ENCODE measurements around the gene HNRNPK. TPM values are rescaled to one million over a fixed set of nuclear protein-coding genes. Genes with fewer than 3 reads are reported as not detected.

The HNRNPK gene
- total and polyA plus RNA-seq, 2 of the 13 experiments (the other 11 are each of a cell fraction or from before 2014, with no cell fraction given) = 321 to 712 TPM

GRCh38 chr9:83986765-83987401 is 6.9 kb upstream of the HNRNPK start (continued):
- TF ChIP-seq, protein P1, sequence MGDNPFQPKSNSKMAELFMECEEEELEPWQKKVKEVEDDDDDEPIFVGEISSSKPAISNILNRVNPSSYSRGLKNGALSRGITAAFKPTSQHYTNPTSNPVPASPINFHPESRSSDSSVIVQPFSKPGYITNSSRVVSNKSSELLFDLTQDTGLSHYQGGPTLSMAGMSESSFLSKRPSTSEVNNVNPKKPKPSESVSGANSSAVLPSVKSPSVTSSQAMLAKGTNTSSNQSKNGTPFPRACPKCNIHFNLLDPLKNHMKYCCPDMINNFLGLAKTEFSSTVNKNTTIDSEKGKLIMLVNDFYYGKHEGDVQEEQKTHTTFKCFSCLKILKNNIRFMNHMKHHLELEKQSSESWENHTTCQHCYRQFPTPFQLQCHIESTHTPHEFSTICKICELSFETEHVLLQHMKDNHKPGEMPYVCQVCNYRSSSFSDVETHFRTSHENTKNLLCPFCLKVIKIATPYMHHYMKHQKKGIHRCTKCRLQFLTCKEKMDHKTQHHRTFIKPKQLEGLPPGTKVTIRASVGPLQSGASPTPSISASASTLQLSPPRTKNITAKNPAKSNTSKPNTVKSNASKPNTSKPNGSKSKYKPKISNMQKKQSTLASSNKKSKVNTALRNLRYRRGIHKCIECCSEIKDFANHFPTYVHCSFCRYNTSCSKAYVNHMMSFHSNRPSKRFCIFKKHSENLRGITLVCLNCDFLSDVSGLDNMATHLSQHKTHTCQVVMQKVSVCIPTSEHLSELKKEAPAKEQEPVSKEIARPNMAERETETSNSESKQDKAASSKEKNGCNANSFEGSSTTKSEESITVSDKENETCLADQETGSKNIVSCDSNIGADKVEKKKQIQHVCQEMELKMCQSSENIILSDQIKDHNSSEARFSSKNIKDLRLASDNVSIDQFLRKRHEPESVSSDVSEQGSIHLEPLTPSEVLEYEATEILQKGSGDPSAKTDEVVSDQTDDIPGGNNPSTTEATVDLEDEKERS (CRISPR knock-in tag; IDR thresholded peaks at IDR 0.05) = peak; percentile 87; the same call in 1 of the 2 replicates
- TF ChIP-seq TCF7 (IDR thresholded peaks at IDR 0.05; ENCODE audit: low read depth) = peak; percentile 62
- TF ChIP-seq MIER2 (CRISPR knock-in tag; IDR thresholded peaks at IDR 0.05) = no peak
- TF ChIP-seq BCL3 (CRISPR knock-in tag; IDR thresholded peaks at IDR 0.05) = 0 out of 2 replicates have a peak, but pooled peaks have one; percentile 64
- TF ChIP-seq, protein P2, sequence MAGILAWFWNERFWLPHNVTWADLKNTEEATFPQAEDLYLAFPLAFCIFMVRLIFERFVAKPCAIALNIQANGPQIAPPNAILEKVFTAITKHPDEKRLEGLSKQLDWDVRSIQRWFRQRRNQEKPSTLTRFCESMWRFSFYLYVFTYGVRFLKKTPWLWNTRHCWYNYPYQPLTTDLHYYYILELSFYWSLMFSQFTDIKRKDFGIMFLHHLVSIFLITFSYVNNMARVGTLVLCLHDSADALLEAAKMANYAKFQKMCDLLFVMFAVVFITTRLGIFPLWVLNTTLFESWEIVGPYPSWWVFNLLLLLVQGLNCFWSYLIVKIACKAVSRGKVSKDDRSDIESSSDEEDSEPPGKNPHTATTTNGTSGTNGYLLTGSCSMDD (CRISPR knock-in tag; IDR thresholded peaks at IDR 0.05) = no peak
- peak; percentile 43; the same call in 1 of the 2 replicates for TF ChIP-seq ZNF563 (CRISPR knock-in tag; IDR thresholded peaks at IDR 0.05)
- TF ChIP-seq ZNF501 (CRISPR knock-in tag; IDR thresholded peaks at IDR 0.05) = peak; percentile 43; the same call in 1 of the 2 replicates
- no peak for TF ChIP-seq STAT5B (CRISPR knock-in tag; IDR thresholded peaks at IDR 0.05)
- TF ChIP-seq TCF12 (IDR thresholded peaks at IDR 0.05) = no peak
- TF ChIP-seq TCF12 (CRISPR knock-in tag; IDR thresholded peaks at IDR 0.05) = peak; percentile 68; the same call in 1 of the 2 replicates
- TF ChIP-seq ZNF746 (CRISPR knock-in tag; IDR thresholded peaks at IDR 0.05) = no peak
- TF ChIP-seq SKI (IDR thresholded peaks at IDR 0.05; ENCODE audit: partially characterized antibody) = peak; percentile 56
- TF ChIP-seq FOXA3 (CRISPR knock-in tag; IDR thresholded peaks at IDR 0.05) = peak; percentile 79
- TF ChIP-seq KDM2A (CRISPR knock-in tag; IDR thresholded peaks at IDR 0.05; ENCODE audit: borderline replicate concordance, low read depth) = no peak
- no peak for TF ChIP-seq ZNF629 (CRISPR knock-in tag; conservative IDR thresholded peaks at IDR 0.05)
- peak; percentile 32; the same call in 1 of the 2 replicates for TF ChIP-seq REPIN1 (CRISPR knock-in tag; IDR thresholded peaks at IDR 0.05; ENCODE audit: borderline replicate concordance, low read depth)
- TF ChIP-seq HNF4A (CRISPR knock-in tag; IDR thresholded peaks at IDR 0.05) = peak; percentile 51
- TF ChIP-seq GMEB2 (CRISPR knock-in tag; IDR thresholded peaks at IDR 0.05; ENCODE audit: low read depth) = no peak
- TF ChIP-seq MYC (CRISPR knock-in tag; IDR thresholded peaks at IDR 0.05; ENCODE audit: borderline replicate concordance) = peak; percentile 64; the same call in 1 of the 2 replicates
- TF ChIP-seq SOX13 (IDR thresholded peaks at IDR 0.05) = no peak
- TF ChIP-seq SOX13 (CRISPR knock-in tag; conservative IDR thresholded peaks at IDR 0.05 in 1 of 2, IDR thresholded peaks at IDR 0.05 in 1 of 2) = peak in 1 of 2 experiments; percentile 84; a peak in 2 of 4 replicates
- no peak for TF ChIP-seq SNRNP70 (IDR thresholded peaks at IDR 0.05; ENCODE audit: low read depth, low read length)
- TF ChIP-seq ZNF350 (CRISPR knock-in tag; IDR thresholded peaks at IDR 0.05; ENCODE audit: borderline replicate concordance, low read depth) = peak; percentile 35; the same call in 1 of the 2 replicates

All from HepG2 (cell line).